ENCODE results near the gene AMH. TPM values are rescaled to one million over a fixed set of nuclear protein-coding genes. Genes with fewer than 3 reads are reported as not detected.

The AMH gene
- total and polyA plus RNA-seq, 2 of the 13 experiments (the other 11 are each of a cell fraction or from before 2014, with no cell fraction given): 0.03 to 0.18 TPM

DNA sequence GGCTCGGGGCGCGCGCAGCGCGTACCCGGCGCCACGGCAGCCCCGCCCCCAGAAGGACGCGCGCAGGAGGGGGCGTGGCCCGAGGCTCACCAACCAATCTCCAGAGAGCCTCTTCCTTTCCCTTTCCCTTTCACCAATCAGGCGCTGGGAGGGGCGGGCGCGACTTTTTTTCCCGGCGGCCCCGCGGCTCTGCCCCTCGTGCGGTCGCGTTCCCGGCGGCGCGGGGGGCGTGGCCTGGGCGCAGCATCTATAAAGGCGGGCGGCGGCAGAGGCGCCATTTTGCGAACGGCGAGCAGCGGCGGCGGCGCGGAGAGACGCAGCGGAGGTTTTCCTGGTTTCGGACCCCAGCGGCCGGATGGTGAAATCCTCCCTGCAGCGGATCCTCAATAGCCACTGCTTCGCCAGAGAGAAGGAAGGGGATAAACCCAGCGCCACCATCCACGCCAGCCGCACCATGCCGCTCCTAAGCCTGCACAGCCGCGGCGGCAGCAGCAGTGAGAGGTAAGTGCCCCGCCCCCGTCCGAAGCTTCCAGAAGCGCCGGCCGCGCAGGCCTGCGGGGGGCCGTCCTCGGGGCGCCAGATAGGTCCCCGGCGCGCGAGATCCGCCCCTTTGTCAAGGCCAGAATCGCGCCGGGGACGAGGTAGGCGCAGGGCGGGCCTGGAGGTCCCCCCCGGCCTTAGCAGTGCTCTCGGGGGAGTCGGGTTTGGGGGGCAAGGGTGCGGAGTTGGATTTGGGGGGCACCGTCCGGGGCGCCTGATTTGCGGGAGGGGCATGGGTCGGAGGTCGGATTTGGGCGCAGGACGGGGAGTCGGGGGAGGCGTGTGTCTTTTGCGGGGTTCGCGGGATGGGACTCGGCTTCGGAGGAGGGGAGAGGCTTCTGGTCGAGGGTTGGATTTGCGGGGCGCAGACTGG, 20.4 kb downstream of the AMH start (continued):
- no peak for TF ChIP-seq ZNF646 (CRISPR knock-in tag; IDR thresholded peaks at IDR 0.05)
- TF ChIP-seq EP300 (IDR thresholded peaks at IDR 0.05; ENCODE audit: low read depth in 2 of 2, low read length in 2 of 2): no peak
- 0 out of 2 replicates have a peak, but pooled peaks have one; percentile 17 for TF ChIP-seq EP300 (CRISPR knock-in tag; IDR thresholded peaks at IDR 0.05; ENCODE audit: borderline replicate concordance)
- TF ChIP-seq NFKB2 (CRISPR knock-in tag; IDR thresholded peaks at IDR 0.05; ENCODE audit: borderline replicate concordance): peak; percentile 72; the same call in 1 of the 2 replicates
- TF ChIP-seq ZBTB7B (CRISPR knock-in tag; IDR thresholded peaks at IDR 0.05): peak; percentile 60; the same call in 1 of the 2 replicates
- TF ChIP-seq ZNF331 (CRISPR knock-in tag; IDR thresholded peaks at IDR 0.05): peak; percentile 56; the same call in 1 of the 2 replicates
- TF ChIP-seq PLRG1 (conservative IDR thresholded peaks at IDR 0.05): no peak
- no peak for TF ChIP-seq ZNF569 (CRISPR knock-in tag; IDR thresholded peaks at IDR 0.05; ENCODE audit: borderline replicate concordance)
- TF ChIP-seq WIZ (CRISPR knock-in tag; IDR thresholded peaks at IDR 0.05): no peak; the same call in 1 of the 2 replicates
- 0 out of 2 replicates have a peak, but pooled peaks have one; percentile 67 for TF ChIP-seq ZNF34 (CRISPR knock-in tag; IDR thresholded peaks at IDR 0.05; ENCODE audit: borderline replicate concordance)
- peak; percentile 47; the same call in 1 of the 2 replicates for TF ChIP-seq ZNF557 (CRISPR knock-in tag; IDR thresholded peaks at IDR 0.05)
- peak; percentile 86 for TF ChIP-seq SALL1 (CRISPR knock-in tag; IDR thresholded peaks at IDR 0.05)
- peak; percentile 88 for TF ChIP-seq ZNF547 (CRISPR knock-in tag; IDR thresholded peaks at IDR 0.05)
- TF ChIP-seq, protein P1, sequence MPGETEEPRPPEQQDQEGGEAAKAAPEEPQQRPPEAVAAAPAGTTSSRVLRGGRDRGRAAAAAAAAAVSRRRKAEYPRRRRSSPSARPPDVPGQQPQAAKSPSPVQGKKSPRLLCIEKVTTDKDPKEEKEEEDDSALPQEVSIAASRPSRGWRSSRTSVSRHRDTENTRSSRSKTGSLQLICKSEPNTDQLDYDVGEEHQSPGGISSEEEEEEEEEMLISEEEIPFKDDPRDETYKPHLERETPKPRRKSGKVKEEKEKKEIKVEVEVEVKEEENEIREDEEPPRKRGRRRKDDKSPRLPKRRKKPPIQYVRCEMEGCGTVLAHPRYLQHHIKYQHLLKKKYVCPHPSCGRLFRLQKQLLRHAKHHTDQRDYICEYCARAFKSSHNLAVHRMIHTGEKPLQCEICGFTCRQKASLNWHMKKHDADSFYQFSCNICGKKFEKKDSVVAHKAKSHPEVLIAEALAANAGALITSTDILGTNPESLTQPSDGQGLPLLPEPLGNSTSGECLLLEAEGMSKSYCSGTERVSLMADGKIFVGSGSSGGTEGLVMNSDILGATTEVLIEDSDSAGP (CRISPR knock-in tag; IDR thresholded peaks at IDR 0.05; ENCODE audit: borderline replicate concordance): peak; percentile 74; the same call in 1 of the 2 replicates
- TF ChIP-seq MBD4 (IDR thresholded peaks at IDR 0.05; ENCODE audit: borderline replicate concordance, low read length): no peak
- peak; percentile 96 for TF ChIP-seq HOXA3 (CRISPR knock-in tag; IDR thresholded peaks at IDR 0.05)
- TF ChIP-seq ATF3 (CRISPR knock-in tag; IDR thresholded peaks at IDR 0.05): peak; percentile 68
- TF ChIP-seq DRAP1 (CRISPR knock-in tag; IDR thresholded peaks at IDR 0.05): peak; percentile 99
- no peak for TF ChIP-seq PCBP1 (IDR thresholded peaks at IDR 0.05; ENCODE audit: borderline replicate concordance, low read depth, low read length)
- no peak for TF ChIP-seq NFIC (IDR thresholded peaks at IDR 0.05; ENCODE audit: low read length)
- peak; percentile 97 for TF ChIP-seq POLR2AphosphoS5 (IDR thresholded peaks at IDR 0.05; ENCODE audit: low read depth, low read length)

Data from HepG2 (cell line).